HUES48 (cell line): Measurements from ENCODE around the gene CNPY1.

ENCODE experiments used
- H3K27ac ChIP-seq: one replicate; pipeline ENCODE4 v1.7.0; 2013; ENCODE audit warnings: low read depth, low read length, inconsistent platforms
- H3K27me3 ChIP-seq: 2 replicates; pipeline ENCODE4 v1.6.1; 2013; ENCODE audit warnings: mild to moderate bottlenecking, low read length; ENCODE audit not compliant: control insufficient read depth, insufficient read depth
- H3K36me3 ChIP-seq: 2 replicates; pipeline ENCODE4 v1.6.1; 2013; ENCODE audit warnings: low read length; ENCODE audit not compliant: control insufficient read depth, insufficient read depth
- H3K4me1 ChIP-seq: 2 replicates; pipeline ENCODE4 v1.6.1; 2013; ENCODE audit warnings: mild to moderate bottlenecking, low read length; ENCODE audit not compliant: control insufficient read depth, insufficient read depth
- H3K4me3 ChIP-seq: 2 replicates; pipeline ENCODE4 v1.5.1; 2013; ENCODE audit warnings: mild to moderate bottlenecking, low read depth, low read length
- H3K9ac ChIP-seq: 2 replicates; pipeline ENCODE4 v1.6.1; 2013; ENCODE audit warnings: mild to moderate bottlenecking, low read depth, low read length, moderate library complexity
- H3K9me3 ChIP-seq: 2 replicates; pipeline ENCODE4 v1.6.1; 2013; ENCODE audit warnings: low read length; ENCODE audit not compliant: control insufficient read depth, insufficient read depth

Gene CNPY1

DNA sequence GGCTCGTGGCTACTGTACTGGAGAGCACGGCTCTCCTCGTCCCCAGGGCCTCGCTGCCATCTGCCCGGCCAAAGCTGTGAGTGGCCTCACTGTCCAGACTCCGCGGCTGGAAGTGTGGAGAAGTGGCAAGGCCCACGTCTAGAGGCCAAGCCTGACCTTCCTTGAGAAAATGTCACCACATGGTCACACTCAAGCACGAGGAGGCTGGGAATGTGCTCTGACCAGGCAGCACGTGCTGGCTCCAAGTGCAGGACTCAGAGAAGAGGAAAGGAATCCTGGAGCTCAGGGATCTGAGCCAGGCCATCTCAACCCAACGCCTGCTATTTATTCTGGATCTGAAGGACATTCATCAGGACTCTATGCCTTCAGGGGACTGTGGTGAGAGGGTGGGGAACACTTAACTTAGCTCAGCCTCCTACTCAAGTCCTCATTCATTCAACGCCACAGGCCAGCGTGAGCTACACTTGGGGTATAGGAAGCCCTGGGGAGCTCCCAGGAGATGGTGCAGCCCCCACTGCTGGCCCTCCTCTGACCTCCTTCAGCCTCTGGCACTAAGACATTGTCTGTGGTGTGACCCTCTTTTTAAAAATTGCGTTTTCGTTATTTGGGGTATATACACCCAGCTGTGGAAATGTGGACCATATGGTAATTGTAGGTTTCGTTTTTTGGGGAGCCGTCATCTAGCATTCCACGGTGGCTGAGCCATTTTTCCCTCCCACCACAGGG, 59.4 kb downstream of the CNPY1 start:
- H3K4me3 ChIP-seq = no peak overlapping the region
- H3K9ac ChIP-seq = no peak overlapping the region
- H3K27me3 ChIP-seq = peaks cover 88% of the 10 kb centered on the region

DNA sequence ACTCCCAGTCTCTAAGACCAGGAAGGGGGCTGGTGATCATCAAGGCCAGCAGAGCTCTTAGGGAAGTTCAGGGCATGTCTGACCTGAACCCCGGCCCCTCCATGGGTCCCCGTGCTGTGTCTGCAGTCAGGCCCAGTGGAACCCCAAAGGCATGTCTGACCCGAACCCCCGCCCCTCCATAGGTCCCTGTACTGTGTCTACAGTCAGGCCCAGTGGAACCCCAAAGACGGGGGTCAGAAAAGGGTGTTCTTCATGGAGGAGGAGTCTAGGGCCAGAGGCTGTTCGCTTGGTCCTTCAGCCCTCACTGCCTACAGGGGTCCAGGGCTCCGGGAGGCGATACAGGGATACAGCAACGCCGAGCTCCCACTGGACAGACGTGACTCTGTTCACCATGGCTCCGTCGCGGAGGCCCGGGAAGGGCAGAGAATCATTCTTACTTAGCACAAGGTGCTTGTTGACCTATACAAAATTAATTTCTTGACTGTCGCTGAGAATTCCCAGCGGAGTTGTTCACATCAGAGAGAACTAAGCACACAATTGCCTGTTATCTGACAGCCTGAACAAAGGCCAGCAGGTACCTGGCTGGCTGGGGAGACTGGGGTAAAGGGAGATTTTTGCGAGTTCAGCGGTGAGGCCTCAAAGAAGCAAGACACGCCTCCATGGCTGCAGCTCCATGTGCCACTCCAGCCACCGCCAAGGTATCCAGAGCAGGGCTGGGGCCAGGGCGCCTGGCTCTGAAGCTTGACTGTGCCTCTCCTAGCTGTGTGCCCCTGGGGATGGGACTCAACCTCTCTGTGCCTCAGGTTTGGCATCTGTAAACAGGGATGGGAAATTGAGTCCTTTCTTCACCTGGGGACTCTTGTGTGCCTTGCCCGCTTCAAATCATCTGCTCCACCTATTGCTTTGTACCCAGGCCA, 61.6 kb downstream of the CNPY1 start:
- peaks cover 75% of the 10 kb centered on the region for H3K27me3 ChIP-seq
- no peaks in the 10 kb centered on the region for H3K9me3 ChIP-seq

More for the DNA sequence above, 59.4 kb downstream of the CNPY1 start:
- Histone ChIP-seq H3K4me1 (peaks cover 25% of the 10 kb centered on the region), H3K36me3 (no peaks in the 10 kb centered on the region), H3K27ac (no peak overlapping the region), H3K9me3 (no peaks in the 10 kb centered on the region)

DNA sequence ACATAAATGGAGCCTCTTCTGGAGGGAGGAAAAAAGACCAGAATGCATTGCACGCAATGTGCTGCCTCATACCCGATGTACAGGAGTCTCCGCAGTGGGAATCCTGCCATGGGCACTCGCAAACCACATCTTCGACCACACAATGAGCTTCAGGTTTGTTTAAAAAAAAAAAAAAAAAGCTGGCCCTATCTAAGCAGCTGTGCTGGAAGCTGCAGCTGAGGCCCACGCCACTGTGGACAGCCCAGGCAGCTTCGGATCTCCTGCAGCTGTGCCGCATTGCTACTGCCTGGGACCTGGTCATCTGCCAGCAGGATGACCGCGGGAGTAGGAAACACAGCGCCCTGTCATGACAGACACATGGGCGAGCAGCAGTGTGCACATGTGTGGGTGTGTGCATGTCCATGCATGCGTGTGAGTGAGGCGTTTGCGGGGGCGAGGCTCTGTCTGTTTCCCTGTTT, 62.5 kb downstream of the CNPY1 start:
- peaks cover 8% of the 10 kb centered on the region for H3K4me1 ChIP-seq
- no peak overlapping the region for H3K4me3 ChIP-seq
- peaks cover 67% of the 10 kb centered on the region for H3K27me3 ChIP-seq
- H3K9ac ChIP-seq = no peak overlapping the region
- peak overlapping the region; percentile 21 for H3K27ac ChIP-seq
- H3K9me3 ChIP-seq = no peaks in the 10 kb centered on the region
- no peaks in the 10 kb centered on the region for H3K36me3 ChIP-seq

More for the DNA sequence above, 61.6 kb downstream of the CNPY1 start:
- H3K9ac ChIP-seq = no peak overlapping the region
- H3K4me1 ChIP-seq = peaks cover 8% of the 10 kb centered on the region
- H3K4me3 ChIP-seq = no peak overlapping the region
- no peak overlapping the region for H3K27ac ChIP-seq
- no peaks in the 10 kb centered on the region for H3K36me3 ChIP-seq

DNA sequence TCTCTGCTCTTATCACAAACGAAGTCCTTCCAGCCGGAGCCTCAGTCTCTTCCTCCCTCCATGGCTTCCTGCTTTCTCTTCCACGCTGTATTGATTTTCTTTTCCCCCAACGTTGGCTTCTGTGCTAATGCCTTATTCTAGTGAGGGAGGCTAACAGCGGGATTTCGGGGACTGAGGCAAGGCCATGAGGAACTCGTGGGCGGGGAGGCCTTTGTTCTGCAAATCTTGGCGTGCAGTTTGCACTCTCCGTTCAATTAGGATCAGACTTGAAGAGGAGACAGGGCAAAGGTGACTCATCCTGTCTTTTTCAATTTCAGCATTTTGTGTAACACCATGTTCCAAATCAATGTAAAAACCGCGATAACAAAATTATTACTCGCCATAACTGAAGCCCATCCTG, 63.1 kb downstream of the CNPY1 start:
- Histone ChIP-seq H3K27me3 (peaks cover 65% of the 10 kb centered on the region), H3K27ac (peak overlapping the region; percentile 21), H3K9ac (no peak overlapping the region), H3K4me1 (peaks cover 8% of the 10 kb centered on the region), H3K36me3 (no peaks in the 10 kb centered on the region), H3K9me3 (no peaks in the 10 kb centered on the region), H3K4me3 (no peak overlapping the region)

DNA sequence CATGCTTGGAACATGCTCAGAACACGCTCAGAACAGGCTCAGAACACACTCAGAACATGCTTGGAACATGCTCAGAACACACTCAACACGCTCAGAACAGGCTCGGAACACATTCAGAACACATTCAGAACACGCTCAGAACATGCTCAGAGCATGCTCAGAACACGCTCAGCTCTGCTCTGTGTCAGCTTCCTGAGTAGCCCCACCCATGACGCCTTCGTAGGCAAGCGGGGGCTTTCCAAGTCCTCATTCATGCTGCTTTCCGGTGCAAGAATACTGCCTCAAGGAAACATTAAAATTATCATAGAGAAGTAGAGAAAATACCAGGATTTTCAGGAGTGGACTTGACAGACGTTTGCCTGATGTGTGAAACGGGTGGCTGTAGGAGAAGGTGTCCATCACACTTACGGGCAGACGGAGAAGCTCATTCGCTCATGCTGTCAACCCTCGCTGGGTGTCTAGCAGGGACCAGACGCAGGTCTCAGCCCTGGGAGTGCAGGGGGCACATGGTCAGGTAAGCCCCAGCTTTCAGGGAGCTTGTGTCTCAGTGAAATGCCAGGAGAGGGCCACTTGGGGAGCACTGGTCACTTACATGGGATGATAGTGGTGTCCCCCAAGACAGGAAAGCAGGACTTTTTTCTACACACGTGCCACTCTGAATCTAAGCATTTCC, 63.7 kb downstream of the CNPY1 start:
- Histone ChIP-seq H3K27me3 (peaks cover 65% of the 10 kb centered on the region), H3K4me1 (peaks cover 8% of the 10 kb centered on the region), H3K4me3 (no peak overlapping the region), H3K27ac (no peak overlapping the region), H3K9me3 (no peaks in the 10 kb centered on the region), H3K36me3 (no peaks in the 10 kb centered on the region), H3K9ac (no peak overlapping the region)

DNA sequence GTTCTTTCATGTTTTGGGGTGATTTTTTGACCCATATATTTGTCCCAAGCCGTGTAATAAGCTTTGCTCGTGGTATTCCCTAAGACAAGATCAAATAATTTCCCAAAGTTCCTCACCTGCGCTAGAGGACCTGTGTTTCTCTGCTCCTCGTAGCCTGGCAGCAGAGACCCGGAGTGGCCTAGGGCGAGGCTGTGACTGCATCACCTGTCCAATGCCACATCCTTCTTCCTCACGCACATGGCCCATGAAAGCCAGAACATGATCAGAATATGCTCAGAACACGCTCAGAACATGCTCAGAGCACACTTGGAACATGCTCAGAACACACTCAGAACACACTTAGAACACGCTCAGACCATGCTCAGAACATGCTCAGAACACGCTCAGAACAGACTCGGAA, 64.6 kb downstream of the CNPY1 start:
- no peak overlapping the region for H3K27ac ChIP-seq
- no peaks in the 10 kb centered on the region for H3K9me3 ChIP-seq
- peaks cover 65% of the 10 kb centered on the region for H3K27me3 ChIP-seq
- no peaks in the 10 kb centered on the region for H3K36me3 ChIP-seq
- H3K4me1 ChIP-seq = peaks cover 8% of the 10 kb centered on the region
- no peak overlapping the region for H3K9ac ChIP-seq
- H3K4me3 ChIP-seq = no peak overlapping the region

DNA sequence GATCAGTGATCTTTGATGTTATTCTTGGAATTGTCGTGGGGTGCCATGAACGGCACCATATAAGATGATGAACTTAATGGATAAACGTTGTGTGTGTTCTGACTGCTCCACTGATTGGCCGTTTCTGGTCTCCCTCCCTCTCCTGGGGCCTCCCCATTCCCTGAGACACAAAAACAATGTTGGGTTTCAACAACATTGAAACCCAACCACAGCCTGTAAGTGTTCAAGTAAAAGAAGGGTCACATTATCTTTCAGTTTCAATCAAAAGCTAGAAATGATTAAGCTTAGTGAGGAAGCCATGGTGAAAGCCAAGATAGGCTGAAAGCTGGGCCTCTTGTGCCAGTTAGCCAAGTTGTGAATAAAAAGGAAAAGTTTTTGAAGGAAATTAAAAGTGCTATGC, 68.9 kb downstream of the CNPY1 start:
- no peaks in the 10 kb centered on the region for H3K36me3 ChIP-seq
- H3K9me3 ChIP-seq = no peaks in the 10 kb centered on the region
- no peak overlapping the region for H3K4me3 ChIP-seq
- peaks cover 75% of the 10 kb centered on the region for H3K27me3 ChIP-seq
- H3K27ac ChIP-seq = no peak overlapping the region
- H3K4me1 ChIP-seq = peaks cover 7% of the 10 kb centered on the region
- no peak overlapping the region for H3K9ac ChIP-seq

DNA sequence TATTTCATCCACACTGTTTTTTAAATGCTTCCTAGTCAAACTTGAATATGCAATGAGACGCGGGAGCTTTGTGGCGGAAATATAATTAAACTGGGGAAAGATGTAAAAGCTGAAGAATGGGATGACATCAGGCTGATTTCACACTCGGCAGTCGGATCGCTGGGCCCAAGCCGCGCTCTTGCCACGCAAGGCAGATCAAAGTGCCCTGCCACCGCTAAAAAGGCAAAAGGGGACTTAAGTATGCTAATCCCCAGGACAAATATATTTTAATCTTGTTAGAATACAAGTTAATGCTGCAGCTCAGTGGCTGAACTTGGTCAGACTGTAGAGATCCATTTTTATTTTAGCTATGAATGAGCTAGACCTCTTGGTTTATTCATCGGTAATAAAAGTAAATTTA, 74.6 kb downstream of the CNPY1 start:
- peaks cover 100% of the 10 kb centered on the region for H3K27me3 ChIP-seq
- H3K9ac ChIP-seq = no peak overlapping the region
- H3K9me3 ChIP-seq = no peaks in the 10 kb centered on the region
- H3K4me1 ChIP-seq = peaks cover 29% of the 10 kb centered on the region
- no peak overlapping the region for H3K4me3 ChIP-seq
- H3K27ac ChIP-seq = no peak overlapping the region
- no peaks in the 10 kb centered on the region for H3K36me3 ChIP-seq

DNA sequence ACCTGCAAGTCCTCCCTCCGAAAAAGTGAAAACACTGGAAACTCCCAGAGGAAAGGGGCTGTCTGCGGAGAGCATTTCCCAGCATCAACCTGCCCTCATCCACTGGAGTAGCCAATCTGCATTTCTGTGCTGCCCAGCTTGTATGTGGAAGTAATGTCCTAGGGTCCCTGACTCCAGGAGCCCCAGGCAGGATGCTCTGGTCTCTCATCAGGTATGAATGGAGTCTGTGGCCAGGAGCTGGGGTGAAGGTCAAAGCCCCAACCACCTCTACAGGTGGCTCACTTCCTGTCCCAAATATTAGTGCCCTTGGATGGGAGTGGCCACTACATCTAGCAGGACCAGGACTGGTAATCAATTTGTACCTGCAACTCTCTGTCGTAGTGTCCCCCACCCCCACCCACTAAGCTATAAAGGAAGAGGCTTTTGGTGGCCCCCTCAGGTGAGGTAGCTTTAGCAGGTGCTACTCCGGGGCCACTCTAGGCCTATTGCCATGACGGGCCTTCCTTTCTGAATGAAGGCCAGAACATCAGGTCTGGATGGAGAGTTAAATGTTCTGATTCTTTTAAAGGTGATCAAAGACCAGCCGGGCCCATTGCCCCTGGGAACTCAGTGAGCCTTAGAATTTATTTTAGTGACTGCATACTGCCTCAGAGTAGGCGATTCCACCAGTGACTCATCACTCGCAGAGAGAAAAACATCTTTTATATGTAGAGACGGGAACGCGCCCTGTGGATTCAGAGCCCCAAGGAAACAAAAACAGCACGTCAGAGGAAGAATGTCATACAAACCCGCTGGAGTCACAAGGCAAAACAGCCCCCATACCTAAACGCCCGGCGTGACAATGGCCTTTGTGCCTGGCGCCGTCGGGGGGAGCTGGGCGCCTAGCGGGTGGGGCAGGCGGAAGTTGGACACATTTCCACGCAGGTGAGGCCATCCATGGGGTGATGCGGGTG, 75.4 kb downstream of the CNPY1 start:
- H3K27ac ChIP-seq = no peak overlapping the region
- no peaks in the 10 kb centered on the region for H3K36me3 ChIP-seq
- H3K4me1 ChIP-seq = peaks cover 32% of the 10 kb centered on the region
- no peaks in the 10 kb centered on the region for H3K9me3 ChIP-seq
- no peak overlapping the region for H3K4me3 ChIP-seq
- no peak overlapping the region for H3K9ac ChIP-seq
- H3K27me3 ChIP-seq = peaks cover 100% of the 10 kb centered on the region

DNA sequence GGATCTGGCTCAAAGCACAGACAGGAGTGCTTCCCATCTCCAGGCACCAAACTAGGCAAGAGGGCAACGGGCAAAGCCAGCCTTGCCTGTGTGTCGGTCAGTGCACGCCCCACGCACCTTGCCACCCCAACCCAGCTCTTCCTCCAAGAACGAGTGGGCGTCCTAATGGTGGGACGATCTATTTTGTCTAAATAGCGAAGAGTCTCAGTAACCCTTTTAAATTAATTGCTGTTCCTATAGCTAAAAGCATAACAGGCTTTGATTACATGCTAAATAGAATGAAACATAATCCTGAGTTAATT, 76.2 kb downstream of the CNPY1 start:
- Histone ChIP-seq H3K27ac (no peak overlapping the region), H3K9ac (no peak overlapping the region), H3K36me3 (no peaks in the 10 kb centered on the region), H3K27me3 (peaks cover 100% of the 10 kb centered on the region), H3K4me1 (peaks cover 32% of the 10 kb centered on the region), H3K9me3 (no peaks in the 10 kb centered on the region), H3K4me3 (no peak overlapping the region)
